Panc1 (cell line): ENCODE measurements around the gene CTSD.

Experiments used
- POLR2AphosphoS5 ChIP-seq: IDR thresholded peaks from 2 replicates; pipeline ENCODE4 v1.6.1; 2012; ENCODE audit warnings: mild to moderate bottlenecking, low read depth, low read length, moderate library complexity
- SIN3A ChIP-seq: IDR thresholded peaks from 2 replicates; pipeline ENCODE4 v1.6.1; 2012; ENCODE audit warnings: low read depth, mild to moderate bottlenecking, low read length, moderate library complexity, borderline replicate concordance; ENCODE audit not compliant: insufficient read depth
- TCF7L2 ChIP-seq: IDR thresholded peaks from 2 replicates; pipeline ENCODE4 v1.6.1; 2011; ENCODE audit warnings: mild to moderate bottlenecking, low read depth, low read length, inconsistent platforms
- TF ChIP-seq, protein P1 (sequence below): fragments of 450-650 bp; IDR thresholded peaks from 2 replicates; pipeline ENCODE4 v1.5.1; 2017; ENCODE audit warnings: mild to moderate bottlenecking
- TF ChIP-seq, protein P2 (sequence below), 2 experiments: IDR thresholded peaks; 2 replicates each; pipeline ENCODE4 v1.6.1; 2011 to 2012; ENCODE audit warnings: low read depth in 2 of 2, control low read depth in 1 of 2, low read length in 1 of 2, mild to moderate bottlenecking in 1 of 2, moderate library complexity in 1 of 2; ENCODE audit not compliant: insufficient read depth in 1 of 2

DNA sequence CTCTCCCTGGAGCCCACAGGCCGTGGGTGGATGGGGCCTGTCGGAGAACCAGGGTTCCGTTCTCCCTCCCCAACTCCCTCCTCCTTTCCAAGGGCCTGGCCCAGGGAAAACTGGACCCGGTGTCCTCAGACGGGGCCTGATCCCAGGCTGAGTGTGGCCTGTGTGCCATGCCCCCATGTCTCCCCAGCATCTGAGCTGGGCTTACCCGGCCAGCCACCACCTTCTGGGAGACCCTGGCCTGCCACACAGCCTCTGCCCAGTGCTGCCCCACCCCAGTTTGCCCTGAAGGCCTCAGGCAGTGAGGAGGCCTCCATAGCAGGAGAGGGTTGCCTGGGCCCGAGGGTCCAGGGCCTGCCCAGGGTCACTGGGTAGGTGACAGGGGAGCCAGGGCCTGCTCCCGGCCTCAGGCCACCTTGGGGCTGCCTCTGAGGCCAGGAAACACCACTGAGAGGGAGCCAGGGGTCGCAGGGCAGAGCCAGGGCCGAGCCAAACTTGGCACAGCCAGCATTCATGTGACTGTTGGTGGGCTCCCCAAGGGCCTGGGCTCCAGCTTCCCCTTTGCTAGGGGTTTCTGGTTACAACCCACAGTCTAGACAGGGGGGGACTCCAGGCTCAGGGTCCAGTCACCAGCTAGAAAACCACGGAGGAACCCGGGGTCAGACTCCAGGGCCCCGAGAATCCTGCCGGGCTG lies 12.7 kb downstream of the CTSD start:
- TF ChIP-seq, protein P1, sequence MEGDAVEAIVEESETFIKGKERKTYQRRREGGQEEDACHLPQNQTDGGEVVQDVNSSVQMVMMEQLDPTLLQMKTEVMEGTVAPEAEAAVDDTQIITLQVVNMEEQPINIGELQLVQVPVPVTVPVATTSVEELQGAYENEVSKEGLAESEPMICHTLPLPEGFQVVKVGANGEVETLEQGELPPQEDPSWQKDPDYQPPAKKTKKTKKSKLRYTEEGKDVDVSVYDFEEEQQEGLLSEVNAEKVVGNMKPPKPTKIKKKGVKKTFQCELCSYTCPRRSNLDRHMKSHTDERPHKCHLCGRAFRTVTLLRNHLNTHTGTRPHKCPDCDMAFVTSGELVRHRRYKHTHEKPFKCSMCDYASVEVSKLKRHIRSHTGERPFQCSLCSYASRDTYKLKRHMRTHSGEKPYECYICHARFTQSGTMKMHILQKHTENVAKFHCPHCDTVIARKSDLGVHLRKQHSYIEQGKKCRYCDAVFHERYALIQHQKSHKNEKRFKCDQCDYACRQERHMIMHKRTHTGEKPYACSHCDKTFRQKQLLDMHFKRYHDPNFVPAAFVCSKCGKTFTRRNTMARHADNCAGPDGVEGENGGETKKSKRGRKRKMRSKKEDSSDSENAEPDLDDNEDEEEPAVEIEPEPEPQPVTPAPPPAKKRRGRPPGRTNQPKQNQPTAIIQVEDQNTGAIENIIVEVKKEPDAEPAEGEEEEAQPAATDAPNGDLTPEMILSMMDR = no peak
- TF ChIP-seq POLR2AphosphoS5 (no peak), SIN3A (no peak), TCF7L2 (no peak)
- TF ChIP-seq, protein P2, sequence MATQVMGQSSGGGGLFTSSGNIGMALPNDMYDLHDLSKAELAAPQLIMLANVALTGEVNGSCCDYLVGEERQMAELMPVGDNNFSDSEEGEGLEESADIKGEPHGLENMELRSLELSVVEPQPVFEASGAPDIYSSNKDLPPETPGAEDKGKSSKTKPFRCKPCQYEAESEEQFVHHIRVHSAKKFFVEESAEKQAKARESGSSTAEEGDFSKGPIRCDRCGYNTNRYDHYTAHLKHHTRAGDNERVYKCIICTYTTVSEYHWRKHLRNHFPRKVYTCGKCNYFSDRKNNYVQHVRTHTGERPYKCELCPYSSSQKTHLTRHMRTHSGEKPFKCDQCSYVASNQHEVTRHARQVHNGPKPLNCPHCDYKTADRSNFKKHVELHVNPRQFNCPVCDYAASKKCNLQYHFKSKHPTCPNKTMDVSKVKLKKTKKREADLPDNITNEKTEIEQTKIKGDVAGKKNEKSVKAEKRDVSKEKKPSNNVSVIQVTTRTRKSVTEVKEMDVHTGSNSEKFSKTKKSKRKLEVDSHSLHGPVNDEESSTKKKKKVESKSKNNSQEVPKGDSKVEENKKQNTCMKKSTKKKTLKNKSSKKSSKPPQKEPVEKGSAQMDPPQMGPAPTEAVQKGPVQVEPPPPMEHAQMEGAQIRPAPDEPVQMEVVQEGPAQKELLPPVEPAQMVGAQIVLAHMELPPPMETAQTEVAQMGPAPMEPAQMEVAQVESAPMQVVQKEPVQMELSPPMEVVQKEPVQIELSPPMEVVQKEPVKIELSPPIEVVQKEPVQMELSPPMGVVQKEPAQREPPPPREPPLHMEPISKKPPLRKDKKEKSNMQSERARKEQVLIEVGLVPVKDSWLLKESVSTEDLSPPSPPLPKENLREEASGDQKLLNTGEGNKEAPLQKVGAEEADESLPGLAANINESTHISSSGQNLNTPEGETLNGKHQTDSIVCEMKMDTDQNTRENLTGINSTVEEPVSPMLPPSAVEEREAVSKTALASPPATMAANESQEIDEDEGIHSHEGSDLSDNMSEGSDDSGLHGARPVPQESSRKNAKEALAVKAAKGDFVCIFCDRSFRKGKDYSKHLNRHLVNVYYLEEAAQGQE (IDR thresholded peaks at IDR 0.05; ENCODE audit: insufficient read depth in 1 of 2, low read depth in 2 of 2, low read length in 1 of 2) = no peak
